Cardiac muscle cell (in vitro differentiated cells and primary cell): ENCODE results near the gene GPR78. TPM values are rescaled to one million over a fixed set of nuclear protein-coding genes. Genes with fewer than 3 reads are reported as not detected.

Experiments
- DNase-seq, 2 donors: peaks; one replicate each; pipeline versions ENCODE4 v3.0.0 to v3.0.0-alpha.2; 2010 to 2017; ENCODE audit warnings: low read depth in 1 of 2, low spot score in 1 of 2
- H3K27ac ChIP-seq: fragments of 200-600 bp; sonication (generic); 2 replicates; pipeline ENCODE4 v1.5.1; 2016
- H3K27me3 ChIP-seq: fragments of 200-600 bp; sonication (generic); 2 replicates; pipeline ENCODE4 v1.6.0; 2016; ENCODE audit warnings: control low read depth
- H3K36me3 ChIP-seq: fragments of 200-600 bp; sonication (generic); 2 replicates; pipeline ENCODE4 v1.5.1; 2016; ENCODE audit warnings: control low read depth
- H3K4me1 ChIP-seq: fragments of 200-600 bp; sonication (generic); 2 replicates; pipeline ENCODE4 v1.8.1; 2017; ENCODE audit warnings: low read depth, mild to moderate bottlenecking, mixed run types
- H3K4me3 ChIP-seq: fragments of 200-600 bp; sonication (generic); 2 replicates; pipeline ENCODE4 v1.5.1; 2016; ENCODE audit warnings: mild to moderate bottlenecking
- H3K9me3 ChIP-seq: fragments of 200-600 bp; sonication (generic); 2 replicates; pipeline ENCODE4 v1.5.1; 2017; ENCODE audit warnings: low read depth, mild to moderate bottlenecking, control low read depth
- polyA plus RNA-seq: library from polyadenylated mRNA; unstranded; fragments of >200 nt; fragmentation: Nextera tagmentation; extraction: Ambion mirVana; gene quantifications from 2 replicates; pipeline ENCODE4 v1.2.1, GENCODE V29; 2016
- total RNA-seq: library from RNA; depleted of rRNA; stranded (reverse); fragments of >200 nt; gene quantifications from 2 replicates; pipeline ENCODE4 v1.2.3, GENCODE V29; 2016
- TF ChIP-seq, protein P1 (sequence below): IDR thresholded peaks from 2 replicates; pipeline ENCODE4 v1.5.1; 2012; ENCODE audit warnings: low read depth, mild to moderate bottlenecking, low read length

The GPR78 gene
- total and polyA plus RNA-seq, 2 experiments from 2014 or later: 0.13 to 0.63 TPM

- TF ChIP-seq, protein P1, sequence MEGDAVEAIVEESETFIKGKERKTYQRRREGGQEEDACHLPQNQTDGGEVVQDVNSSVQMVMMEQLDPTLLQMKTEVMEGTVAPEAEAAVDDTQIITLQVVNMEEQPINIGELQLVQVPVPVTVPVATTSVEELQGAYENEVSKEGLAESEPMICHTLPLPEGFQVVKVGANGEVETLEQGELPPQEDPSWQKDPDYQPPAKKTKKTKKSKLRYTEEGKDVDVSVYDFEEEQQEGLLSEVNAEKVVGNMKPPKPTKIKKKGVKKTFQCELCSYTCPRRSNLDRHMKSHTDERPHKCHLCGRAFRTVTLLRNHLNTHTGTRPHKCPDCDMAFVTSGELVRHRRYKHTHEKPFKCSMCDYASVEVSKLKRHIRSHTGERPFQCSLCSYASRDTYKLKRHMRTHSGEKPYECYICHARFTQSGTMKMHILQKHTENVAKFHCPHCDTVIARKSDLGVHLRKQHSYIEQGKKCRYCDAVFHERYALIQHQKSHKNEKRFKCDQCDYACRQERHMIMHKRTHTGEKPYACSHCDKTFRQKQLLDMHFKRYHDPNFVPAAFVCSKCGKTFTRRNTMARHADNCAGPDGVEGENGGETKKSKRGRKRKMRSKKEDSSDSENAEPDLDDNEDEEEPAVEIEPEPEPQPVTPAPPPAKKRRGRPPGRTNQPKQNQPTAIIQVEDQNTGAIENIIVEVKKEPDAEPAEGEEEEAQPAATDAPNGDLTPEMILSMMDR: no peak
- no peak overlapping the region for H3K4me3 ChIP-seq
These were observed 34.4 kb downstream of the GPR78 start for GRCh38 chr4:8614365-8615193.

GRCh38 chr4:8615366-8615765, 35.2 kb downstream of the GPR78 start:
- TF ChIP-seq, protein P1: no peak
- Histone ChIP-seq H3K9me3 (no peaks in the 10 kb centered on the region), H3K27me3 (no peaks in the 10 kb centered on the region), H3K4me3 (no peak overlapping the region), H3K4me1 (no peaks in the 10 kb centered on the region), H3K36me3 (no peaks in the 10 kb centered on the region), H3K27ac (no peak overlapping the region)
- DNase-seq: no peak

More at GRCh38 chr4:8614365-8615193, 34.4 kb downstream of the GPR78 start:
- no peaks in the 10 kb centered on the region for H3K4me1 ChIP-seq
- no peaks in the 10 kb centered on the region for H3K9me3 ChIP-seq
- H3K27ac ChIP-seq: no peak overlapping the region
- DNase-seq: no peak
- no peaks in the 10 kb centered on the region for H3K27me3 ChIP-seq
- H3K36me3 ChIP-seq: no peaks in the 10 kb centered on the region

- H3K36me3 ChIP-seq: no peaks in the 10 kb centered on the region
- H3K4me3 ChIP-seq: no peak overlapping the region
- H3K27me3 ChIP-seq: no peaks in the 10 kb centered on the region
- DNase-seq: no peak
- H3K4me1 ChIP-seq: no peaks in the 10 kb centered on the region
- H3K9me3 ChIP-seq: no peaks in the 10 kb centered on the region
- TF ChIP-seq, protein P1: no peak
- no peak overlapping the region for H3K27ac ChIP-seq
These were observed 36.0 kb downstream of the GPR78 start for GRCh38 chr4:8615921-8616787.

- TF ChIP-seq, protein P1: no peak
- no peak overlapping the region for H3K4me3 ChIP-seq
- no peak for DNase-seq
- no peaks in the 10 kb centered on the region for H3K36me3 ChIP-seq
- no peaks in the 10 kb centered on the region for H3K27me3 ChIP-seq
- H3K9me3 ChIP-seq: no peaks in the 10 kb centered on the region
- no peaks in the 10 kb centered on the region for H3K4me1 ChIP-seq
- no peak overlapping the region for H3K27ac ChIP-seq
These were observed 36.6 kb downstream of the GPR78 start for GRCh38 chr4:8616831-8617230.

GRCh38 chr4:8617486-8618040, 37.4 kb downstream of the GPR78 start:
- Histone ChIP-seq H3K36me3 (no peaks in the 10 kb centered on the region), H3K27ac (no peak overlapping the region), H3K27me3 (no peaks in the 10 kb centered on the region), H3K4me1 (no peaks in the 10 kb centered on the region), H3K9me3 (no peaks in the 10 kb centered on the region), H3K4me3 (no peak overlapping the region)
- no peak for DNase-seq
- TF ChIP-seq, protein P1: no peak
